Measurements from ENCODE around the gene MATN1.

MATN1 gene

DNA sequence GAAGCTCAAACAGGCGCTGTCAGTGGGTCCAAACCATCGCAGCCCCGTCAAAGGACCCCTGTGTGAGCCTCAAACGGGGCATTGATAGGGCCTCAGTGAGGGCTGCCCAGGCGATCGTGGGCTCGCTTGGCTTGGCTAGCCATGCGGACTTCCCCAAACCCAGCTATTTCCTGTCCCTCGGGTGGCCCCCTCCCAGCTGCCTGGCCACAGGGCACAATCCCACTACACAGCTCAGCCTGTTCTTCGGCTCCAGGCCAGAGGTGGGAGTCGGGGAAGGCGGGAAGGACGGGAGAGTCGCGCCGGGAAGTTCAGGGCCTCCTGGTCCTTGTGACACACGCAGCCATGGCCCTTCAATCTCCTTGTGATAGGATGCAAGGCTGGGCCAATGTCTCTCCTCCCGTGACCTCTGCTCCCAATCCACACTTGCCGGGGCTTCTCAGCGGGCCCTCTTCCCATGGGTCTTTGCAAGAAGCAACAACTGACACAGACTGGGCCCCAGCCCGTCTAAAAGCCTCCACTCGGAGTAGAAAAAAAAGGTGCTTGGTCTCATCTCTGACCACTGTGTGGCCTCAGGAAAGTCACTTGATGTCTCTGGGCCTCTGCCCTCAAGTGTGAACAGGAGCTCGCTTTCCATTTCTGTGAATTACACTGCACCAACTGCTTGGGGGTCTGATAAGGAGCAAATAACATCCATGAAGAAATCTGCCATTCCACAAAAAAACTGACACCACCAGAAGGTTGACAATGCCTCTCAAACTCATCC lies 7.1 kb upstream of the MATN1 start:
- FAIRE-seq: no peak

DNA sequence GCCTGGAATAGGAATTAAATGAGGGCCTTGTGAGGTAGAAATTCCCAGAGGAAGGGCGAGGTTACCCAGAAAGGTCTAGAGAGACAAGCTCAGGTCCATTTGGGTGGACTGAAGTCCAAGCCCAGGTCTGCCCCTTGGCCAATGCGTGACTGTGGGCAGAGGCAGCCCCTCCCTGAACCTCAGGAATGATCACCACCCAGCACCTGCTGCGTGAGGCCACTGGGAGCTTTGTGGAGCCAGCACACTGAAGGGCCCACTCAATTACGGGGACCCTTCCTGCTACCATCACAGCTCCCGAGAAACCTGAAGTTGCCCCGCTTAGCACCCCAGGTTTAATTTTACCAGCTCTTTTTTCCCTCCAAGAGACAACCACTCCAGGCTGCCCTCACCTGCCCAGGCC lies 6.5 kb upstream of the MATN1 start:
- no peak for FAIRE-seq

DNA sequence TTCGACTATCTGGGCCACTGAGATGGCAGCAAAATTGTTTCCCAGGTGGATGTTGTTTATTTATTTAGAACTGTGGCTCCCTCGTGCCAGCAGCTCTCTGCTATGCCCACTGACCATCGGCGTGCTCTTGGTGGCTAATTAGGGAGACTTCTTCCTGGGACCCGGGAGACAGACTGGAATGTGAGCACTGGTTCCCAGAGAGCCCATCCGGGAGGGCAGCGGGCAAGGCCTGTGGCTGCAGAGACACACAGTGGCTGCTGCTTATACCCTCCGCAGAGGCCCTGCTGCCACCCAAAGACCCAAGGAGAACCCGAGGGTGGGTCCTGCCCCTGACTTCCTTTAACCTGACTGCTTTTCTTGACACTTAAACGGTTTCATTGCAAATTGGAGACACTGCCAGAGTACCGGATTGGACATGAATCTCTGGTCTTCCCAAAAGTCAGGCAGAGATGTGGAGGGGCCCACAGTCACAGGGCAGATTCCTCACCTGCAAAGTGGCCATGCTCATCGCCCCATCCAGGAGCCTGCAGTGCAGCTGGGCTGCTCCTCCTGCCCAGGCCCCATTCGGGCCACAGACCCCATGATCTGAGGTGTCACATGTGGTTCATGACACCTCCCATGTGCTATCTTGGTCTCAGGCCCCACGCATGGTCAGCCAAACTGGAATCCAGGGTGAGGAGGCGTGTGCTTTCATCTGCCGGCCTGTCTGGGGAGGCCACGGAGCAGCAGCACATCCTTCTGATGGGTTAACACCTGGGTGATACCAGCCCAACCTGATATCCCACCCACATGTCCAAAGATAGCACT lies 5.7 kb upstream of the MATN1 start:
- FAIRE-seq: no peak

DNA sequence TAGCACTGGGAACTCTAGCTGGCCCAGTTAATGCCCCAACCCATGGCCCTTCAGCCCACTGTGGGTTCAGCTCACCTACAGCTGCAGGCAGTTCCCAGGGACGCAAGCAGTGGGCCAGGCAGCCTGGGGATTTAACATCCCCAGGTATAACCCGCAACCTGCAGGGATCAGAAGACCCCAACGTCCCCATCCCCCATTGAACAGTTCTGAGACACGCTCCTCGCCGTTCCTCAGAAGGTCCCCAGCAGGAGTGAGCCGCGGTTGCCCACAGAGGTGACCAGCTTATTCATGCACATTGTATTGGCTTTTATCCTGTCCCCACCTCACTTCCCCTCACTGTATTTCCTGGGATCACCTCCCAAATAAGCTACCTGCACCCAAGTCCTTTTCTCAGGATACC lies 5.0 kb upstream of the MATN1 start:
- no peak for FAIRE-seq

DNA sequence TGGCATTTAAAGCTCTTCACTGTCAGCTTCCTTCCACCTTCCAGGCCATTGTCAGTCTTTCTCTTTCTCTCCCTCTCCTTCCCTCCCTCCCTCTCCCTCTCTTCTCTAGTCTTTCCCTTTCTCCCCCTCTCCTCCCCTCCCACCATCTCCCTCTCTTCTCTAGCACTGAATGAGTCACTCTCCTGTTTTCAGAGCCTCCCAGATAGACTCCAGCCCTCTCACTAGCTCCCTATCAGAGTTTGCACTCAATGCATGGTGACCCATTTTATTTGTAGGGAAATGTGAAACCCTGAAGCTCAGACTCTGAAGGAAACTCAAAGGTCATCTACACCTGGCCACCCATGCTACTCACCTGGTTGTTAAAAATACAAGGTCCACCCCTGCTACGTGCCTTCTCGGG lies 4.4 kb upstream of the MATN1 start:
- no peak for FAIRE-seq

DNA sequence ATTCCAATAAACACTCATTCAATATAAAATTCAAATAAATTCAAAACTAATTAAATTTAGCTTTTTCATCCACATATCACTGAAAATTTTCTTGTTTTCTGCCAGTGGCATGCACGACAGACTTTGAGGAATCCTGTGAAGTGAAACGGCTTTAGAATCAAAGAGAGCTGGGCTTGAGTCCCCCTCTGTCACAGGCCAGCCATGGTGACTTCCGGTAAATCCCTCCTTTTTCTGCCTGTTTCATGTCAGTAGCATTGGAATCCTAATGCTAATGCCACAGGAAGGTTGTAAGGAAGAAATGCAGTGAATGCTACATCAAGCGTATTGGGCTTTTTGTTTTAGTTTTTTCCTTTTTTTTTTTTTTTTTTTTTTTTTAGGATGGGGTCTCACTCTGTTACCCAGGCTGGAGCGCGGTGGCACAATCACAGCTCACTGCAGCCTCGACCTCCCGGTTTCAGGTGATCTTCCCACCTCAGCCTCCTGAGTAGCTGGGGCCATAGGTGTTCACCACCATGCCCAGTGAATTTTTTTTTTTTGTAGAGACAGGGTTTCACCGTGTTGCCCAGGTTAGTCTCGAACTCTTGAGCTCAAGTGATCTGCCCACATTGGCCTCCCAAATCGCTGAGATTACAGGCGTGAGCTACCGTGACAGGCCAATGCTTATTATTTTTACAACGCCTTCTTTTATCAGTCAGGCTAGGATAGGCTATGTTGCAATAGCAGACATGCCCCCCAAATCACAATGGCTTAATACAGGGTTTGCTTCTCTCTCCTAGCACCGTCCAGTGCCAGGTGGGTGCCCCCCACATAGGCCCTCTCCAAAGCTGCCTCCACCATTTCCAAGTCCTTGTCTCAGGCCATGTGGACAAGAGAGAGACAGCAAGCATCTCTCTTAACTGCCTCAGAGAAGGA lies 3.6 kb upstream of the MATN1 start:
- FAIRE-seq: no peak

DNA sequence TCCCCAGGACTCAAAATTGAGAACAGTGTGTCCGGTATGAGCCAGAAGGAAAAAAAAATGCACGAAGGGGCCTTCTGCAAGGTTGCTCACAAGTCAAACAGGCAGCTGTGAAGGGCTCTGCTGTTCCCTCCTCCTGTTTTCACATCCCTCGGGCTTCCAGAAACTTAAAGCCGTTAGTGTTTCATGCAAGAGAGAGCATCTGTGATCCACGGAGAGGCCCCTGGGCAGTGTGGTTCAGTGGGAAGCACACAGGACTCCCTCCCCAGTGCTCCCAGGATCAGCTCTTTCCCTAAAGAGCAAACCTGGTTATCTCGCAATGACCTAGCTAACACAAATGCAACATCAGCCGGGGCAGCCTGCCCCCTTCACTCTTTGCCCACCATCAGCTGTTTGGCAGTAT lies 2.9 kb upstream of the MATN1 start:
- FAIRE-seq: no peak

DNA sequence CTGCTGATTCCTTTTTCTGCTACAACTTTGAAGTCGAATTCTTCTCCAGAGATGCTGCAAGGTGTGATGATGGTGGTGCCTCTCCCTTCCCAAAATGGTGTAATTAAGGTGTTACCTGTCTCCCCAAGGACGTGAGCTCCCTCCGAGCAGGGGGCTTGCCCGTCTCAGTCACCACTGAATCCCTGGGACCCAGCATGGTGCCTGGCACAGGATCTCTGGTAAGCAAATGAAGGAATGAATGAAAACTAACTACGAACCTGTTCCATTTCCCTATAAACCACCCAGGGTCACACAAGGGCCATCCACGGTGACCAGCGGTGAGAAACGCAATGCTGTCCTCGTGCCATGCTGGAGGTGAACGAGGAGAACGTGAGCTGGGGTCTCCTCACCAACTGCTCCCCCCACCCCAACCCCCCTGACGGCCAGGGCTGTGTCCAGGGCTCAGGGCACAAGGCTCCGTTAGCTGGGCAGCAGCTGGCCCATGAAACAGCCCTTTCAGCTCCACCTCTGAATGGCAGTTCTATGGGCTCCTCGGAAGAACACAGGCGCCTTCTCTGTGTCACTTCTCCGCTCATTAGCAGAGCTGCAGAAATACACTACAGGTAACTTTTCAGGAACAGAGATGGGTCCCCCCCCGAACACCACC lies 2.2 kb upstream of the MATN1 start:
- FAIRE-seq: no peak

DNA sequence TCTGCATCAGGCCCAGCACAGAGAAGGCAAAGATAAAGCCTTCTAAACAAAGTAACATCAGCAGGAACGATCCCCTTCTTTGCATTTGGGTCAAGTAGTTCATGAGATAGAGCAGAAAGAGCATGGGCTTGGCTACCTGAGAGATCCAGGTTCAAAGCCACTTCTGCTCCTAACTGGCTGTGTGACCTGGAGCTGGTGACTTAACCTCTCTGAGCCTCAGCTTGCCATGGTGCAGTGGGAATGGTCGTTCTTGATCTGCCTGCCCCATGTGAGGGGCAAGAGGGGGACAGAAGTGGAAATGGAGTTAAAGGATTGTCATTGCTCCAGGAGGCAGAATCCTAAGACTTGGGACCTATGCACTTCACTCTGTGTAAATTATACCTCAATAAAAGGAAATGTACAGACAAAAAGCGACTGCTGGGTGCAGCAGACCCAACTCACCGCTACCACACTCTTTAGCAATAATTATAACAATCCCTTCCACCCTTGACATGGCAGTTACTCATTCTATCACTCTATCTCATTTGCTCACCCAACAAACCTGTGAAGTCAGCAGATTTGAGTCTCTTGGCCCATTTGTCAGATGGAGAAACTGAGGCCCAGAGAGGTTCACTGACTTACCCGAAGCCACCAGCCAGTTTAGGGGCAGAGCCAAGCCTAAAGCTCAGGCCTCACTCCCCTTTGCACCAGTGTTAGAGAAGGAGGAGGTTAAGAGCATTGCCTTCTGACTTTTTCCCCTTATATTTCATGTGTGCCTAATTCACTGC lies 1.5 kb upstream of the MATN1 start:
- FAIRE-seq: no peak

DNA sequence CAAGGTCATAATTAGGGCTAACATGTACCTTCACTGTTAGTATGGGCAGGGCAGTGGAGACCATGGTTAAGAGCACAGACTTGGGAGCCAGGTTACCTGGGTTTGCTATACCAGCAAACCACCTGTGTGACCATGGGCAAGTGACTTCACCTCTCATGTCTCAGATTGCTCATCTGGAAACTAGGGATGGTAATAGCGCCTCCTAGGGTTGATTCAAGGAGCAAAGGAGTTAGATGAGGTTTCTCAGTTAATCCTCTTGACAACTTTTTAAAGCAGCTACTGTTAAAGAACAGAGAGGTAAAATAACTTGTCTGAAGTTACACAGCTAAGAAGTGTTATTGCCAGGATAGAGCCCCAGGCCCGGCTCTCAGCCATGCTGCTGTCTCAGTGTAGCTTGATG lies 790 bp upstream of the MATN1 start:
- FAIRE-seq: no peak

DNA sequence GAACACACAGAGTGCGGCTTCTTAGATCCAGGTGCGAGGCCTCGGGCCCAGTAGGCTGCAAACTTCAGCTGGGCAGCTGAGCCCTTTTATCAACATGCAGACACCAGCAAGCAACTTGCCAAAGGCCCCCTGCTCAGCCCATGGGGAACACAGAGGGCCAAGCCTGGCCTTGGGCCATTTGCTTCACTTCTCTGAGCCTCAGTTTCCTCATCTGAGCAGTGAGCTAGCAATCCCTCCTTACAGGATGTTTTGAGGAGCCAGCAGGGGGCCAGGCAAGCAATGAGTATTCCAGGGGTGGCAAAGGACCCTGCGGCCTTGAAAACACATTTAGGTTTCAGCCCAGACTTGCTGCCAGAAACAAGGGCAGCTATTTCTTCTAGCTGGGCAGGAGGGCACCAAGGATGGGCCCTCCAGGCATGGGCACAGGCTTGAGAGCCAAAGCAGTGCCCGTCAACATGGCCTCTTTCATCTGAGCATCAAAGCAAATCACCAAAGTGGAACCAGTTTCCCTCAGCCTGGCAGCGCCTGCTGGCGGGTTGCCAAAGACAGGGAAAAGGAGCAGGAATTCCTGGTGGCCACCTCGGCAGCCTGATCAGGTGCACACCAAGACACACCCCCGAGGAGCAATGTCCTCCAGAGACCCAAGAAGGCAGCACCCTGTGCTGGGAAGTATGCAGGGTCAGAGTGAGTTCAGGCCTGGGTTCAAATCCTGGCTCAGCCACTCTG lies 1.4 kb downstream of the MATN1 start:
- no peak for FAIRE-seq

DNA sequence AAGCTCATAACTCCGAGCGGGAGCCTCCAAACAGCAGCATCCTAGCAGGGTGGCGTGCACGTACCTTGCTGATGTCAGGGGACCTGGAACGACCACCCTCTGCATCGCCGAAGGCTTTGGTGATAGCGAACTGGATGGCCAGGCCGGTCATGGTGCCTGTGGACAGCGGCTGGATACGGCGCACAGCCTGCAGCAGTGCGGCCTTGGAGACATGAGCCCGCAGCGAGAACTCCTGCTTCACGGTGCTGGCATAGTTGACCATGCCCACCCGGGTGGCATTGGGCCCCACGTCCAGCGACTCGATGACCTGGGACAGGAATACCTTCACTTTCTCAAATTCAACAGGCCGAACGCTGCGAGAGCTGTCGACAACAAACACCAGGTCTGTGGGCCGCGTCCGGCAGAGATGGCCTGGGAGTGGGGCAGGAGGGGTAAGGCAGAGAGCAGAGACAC lies 2.0 kb downstream of the MATN1 start:
- no peak for FAIRE-seq

DNA sequence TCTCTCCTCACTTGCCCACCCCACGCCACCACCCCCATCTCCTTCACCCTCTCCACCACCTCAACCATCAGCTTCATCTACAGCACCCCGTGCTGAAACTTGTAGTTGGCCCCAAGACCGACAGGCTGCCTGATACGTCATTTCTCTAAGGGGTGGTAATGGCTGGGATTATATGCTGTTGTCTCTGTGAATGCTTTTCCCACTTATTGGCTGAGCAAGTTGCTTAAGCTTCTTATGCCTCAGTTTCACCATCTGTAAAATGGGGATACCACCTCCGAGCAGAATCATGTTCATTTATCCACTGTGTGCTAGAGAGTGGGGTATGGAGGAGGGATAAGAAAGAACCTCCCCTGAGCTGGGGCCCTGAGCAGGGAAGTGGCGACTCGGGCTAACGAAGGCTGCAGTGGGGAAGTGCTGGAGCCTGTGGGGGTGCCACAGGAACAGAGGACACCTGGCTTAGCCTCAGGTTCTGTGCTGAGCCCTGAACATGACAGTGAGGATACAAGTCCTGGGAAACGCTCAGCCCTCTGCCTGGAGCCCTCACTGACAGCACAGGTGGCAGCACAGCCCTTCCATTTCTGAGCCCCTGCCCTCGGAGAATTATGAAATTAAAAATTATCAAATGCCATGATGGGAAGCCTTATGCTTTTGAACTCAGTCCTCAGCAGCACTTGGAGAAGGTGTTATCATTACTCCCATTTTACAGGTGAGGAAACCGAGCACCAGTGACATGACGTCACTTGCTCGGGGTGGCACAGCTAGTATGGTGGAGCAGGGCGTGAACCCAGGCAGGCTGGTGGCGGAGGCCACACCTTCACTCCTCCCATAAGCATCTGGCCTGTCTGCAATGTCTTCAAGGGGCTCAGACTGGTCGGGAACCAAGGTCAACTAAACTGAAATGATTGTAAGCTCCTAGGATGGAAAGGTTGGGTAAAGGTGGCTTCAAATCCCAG lies 2.8 kb downstream of the MATN1 start:
- no peak for FAIRE-seq

DNA sequence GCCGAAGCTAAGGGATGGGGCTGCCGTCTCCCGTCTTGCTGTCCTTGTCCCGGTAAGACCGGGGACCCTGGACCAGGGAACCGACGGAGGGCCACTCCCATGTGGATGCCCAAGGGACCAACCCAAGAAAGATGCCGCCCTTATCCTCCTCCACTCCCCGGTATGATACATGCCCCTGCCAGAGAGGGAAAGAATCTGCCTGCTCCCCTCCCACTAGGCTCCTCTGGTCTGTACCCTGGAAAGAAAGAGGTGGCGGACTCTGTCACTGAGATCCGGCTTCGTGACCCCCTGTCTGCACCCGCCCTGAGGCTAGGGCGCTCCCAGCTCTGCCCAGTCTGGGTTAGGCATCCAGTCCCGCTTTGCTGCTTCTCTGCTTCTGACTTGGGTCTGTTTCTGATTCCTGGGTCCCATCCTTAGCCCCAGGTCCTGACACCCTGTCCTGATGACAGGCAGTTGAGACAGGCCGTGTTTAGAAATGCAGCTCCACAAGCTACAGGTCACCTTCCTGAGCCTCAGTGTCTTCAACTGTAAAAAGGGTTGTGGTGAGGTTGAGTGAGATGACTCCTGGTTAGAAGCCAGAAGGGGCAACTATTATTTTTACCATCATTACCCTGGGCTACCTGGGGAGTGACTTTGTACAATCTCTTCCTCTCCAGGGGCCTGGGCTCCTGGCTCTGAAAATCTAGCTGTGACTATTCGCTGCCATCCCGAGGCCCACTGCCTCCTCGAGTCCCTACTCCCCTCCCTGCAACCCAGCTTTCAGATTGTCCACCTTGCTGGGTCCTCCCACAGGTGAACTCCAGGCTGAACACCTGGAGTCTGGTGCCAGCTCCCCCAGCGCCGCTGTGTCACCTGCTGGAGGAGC lies 3.7 kb downstream of the MATN1 start:
- FAIRE-seq: no peak

DNA sequence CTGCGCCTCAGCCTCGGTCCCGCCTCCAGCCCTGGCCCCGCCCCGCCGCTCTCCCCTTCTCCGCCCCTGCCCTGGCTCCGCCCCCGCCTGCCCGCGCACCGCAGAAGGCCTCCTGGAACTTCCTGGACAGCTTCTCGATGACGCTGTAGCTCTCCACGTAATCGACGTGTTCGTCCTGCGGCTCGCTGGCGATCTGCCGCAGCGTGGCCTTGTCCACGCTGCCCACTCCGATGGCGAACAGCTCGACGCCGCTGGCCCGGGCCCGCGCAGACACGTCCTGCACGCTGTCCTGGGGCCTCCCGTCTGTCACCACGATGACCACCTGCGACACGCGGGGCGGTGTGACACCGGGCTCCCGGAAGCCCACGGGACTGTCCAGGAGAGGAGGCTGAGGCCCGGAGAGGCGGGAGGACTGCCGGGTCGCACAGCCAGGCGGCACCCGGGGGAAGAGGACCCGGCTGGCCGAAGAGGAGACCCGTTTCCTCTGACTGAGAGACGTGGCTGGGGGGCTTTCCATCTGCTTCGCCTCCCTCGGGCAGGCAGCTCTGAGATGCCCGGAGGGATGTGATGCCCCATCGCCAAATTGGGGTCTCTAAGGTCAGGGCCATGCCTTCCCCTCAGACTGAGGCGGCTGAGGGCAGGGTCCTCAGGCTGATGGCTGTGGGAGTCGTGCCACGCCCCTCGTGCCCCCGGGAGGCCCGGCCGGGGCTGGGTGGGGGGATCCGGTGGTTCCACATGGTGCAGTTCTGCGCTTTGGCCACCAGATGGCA lies 4.6 kb downstream of the MATN1 start:
- no peak for FAIRE-seq

DNA sequence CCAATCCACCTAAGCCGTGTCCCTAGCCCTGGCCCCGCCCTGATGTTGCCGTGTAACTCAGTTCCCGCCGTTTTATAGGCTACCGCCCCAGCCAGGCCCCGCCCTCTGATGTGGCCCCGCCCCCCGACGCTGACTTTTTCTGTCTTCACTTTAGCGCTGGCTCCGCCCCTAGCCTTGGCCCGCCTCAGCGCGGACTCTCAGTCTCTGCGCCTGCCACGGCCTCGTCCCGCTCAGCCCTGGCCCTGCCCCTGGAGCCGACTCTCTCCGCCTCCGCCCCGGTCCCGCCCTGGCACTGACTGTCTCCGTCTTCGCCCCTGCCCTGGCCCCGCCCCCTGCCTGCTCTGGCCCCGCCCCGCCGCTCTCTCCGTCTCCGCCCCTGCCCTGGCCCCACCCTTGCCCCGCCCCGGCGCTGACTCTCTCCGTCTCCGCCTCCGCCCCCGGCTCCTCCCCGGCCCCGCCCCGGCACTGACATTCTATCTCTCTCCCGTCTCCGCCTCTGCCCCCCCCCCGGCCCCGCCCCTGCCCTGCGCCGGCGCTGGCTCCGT lies 5.2 kb downstream of the MATN1 start:
- FAIRE-seq: no peak

DNA sequence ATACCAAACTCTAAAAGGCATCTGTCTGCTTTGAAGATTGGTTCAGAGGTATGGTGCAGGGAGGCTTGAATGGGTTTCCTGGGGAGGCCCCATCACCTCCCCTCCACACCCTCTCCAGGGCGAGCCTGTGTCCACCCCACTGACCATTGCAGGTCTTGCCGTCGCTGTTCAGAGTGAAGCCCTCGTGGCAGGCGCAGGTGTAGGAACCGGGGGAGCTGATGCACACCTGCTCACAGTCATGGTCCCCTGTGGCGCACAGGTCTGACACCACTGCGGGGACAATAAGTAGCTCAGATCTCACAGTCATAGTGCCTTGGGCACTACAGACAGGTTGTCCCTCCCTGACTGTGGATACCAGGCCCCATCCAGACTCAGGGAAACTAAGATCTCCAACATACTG lies 6.7 kb downstream of the MATN1 start:
- FAIRE-seq: no peak

DNA sequence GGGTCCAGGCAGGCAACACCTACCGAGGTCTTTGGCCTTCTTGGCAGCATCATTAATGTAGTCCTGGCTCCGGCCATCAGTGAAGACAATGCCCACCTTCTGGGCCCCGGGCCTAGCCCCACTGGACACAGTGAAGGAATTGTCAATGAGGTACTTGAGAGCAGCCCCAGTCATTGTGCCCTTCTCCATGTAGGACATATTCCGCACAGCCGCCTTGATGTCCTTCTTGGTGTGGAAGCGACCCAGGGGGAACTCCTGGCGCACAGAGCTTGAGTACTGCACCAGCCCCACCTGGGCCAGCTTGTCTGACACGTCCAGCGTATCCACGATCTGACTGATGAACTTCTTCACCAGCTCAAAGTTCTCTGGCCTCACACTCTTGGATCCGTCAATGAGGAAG lies 7.5 kb downstream of the MATN1 start:
- FAIRE-seq: no peak

All from islet of Langerhans (tissue), 1 donor.